GM21529 (cell line): ENCODE measurements around the gene RPA1.

Experiments
- ATAC-seq: cut with Tn5 transposase; IDR thresholded peaks from one replicate; pipeline ENCODE4 v1.9.1; 2021; ENCODE audit not compliant: unreplicated experiment

RPA1 gene

DNA sequence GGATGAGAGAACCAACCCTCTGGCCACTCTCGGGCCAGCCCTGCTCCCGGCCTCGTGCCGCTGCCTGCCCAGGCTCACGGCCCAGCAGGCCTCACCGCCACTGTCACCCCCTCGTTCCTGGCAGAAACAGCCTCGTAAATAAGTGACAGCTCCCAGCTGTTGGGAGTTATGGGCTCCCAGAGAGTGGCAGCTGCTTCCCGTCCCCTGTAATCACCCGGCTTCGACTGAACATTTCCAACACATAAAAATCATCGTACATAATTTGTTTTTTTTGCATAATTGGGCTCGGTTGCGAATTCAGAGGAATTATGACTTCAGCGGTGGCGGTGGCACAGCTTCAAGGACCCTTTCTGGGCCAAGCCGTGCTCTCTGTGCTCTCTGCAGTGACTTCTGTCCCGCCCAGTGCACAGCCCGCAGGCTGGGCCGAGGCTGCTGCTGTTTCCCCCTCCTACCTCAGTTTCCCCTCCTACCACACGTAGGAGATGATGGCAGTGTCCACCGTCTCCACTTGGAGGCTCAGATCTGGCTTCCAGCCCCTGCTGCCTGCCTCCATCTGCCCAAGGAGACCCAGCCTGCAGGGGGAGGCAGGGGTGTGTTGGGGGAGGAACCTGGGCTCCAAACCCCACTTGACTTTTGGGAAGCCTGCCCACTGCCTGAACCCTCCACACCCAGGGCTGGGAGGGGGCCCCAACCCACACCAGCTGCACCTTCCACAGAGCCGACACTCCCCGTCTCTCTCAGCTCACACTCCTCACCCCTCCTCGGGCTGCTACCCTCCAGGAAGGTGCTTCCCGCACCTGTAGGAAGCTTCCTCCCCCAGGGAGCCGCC lies 110.4 kb downstream of the RPA1 start:
- no peak for ATAC-seq

DNA sequence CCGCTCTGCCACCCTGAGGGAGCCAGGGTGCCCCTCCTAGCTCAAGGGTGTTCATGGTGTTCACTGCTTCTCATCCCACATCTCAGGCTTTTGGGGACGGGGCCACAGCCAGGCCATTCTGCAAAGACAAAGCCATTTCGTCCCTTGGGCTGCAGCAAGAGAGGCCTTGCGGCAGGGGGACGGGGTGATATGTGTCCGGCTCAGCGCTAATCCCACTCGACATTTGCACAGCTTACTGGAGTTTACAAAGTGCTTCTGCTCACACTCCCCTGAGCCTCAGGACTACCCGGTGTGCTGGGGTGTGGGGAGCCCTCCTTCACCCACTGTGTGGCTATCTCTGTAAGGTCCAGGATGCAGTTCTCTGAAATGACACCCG lies 111.0 kb downstream of the RPA1 start:
- ATAC-seq = no peak

DNA sequence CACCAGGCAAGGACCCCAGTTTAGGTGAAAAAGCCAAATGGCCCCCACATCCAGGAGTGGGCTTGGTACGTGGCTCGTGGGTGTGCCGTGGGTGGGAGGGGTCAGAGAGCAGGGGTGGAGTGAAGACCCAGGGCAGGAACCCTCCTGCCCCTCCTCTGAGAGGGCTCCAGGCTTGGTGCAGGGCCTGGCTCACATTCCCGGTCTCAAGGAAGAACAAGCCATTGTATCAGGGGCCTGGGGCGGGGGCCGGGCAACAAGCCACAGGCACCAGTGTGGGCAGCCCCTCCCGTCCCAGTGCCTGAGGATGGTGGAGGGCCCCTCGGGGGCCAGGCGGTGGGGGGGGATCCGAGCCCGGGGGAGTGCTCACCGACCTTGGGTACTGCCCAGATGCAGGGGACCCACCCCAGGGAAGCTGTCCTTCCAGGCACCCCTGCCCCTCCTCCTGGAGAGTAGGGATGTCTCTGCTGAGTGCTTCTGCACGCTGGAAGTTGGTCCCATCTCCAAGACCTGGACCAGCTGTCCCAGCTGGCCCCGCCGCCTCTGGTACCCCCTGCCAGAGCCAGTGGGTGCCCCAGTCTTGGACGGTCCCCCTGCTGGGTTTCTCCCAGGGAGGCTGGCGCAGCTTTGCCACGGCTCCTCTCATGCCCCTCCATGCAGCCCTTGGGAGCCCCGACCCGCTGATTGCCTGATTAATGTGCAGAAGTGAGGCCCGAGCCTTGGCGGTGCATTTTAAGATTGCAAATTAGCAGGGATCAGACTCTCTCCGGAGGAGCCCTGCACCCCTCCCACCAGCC lies 111.7 kb downstream of the RPA1 start:
- no peak for ATAC-seq

DNA sequence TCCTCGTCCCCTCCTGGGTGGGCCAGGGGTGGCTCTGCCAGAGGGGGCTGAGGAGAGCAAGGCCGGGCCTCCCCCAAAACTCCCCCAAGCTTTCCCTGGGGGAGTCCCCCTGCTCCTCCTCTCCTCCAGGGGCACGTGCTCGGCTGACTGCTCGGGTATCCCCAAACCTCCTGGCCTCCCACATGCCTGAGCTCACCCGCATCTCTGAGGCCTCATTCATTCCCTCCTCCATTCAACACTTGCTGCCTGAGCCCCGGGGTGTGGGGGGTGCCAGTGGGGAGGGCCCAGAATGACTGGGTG lies 112.2 kb downstream of the RPA1 start:
- no peak for ATAC-seq

DNA sequence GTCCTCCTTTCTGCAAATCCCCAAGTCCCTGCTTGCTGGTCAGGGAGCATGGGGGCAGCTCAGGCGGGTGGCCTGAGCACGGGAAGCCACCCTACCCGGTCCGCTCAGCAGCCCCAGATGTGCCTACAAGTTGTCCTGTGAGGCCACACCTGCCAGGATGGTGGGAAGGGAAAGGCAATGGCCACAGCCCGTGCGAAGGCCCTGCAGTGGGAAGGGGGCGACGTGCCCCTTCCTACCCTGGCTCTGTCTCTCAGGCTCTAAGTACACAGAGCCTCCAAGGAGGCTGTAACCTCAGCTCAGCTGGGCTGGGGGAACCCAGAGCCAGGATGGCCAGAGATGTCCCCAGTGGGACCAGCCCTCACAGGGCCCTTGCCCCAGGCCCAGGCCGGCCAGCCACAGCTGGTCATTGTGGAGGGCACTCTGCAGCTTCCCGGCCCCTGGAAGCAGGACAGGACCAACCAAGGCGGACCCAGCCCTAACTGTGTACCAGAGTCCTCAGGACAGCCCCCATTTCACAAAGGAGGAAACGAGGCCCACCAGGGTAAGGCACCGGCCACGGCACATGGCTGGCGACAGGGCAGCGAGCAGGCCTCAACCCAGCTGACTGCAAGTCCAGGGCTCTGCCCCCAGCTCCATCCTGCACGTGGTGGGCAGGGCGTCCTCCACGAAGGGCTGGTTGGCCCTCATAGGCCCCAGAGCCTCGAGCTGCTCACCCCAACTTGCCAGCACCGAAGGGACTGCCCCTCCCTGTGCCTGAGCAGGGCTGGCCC lies 113.0 kb downstream of the RPA1 start:
- ATAC-seq = no peak

DNA sequence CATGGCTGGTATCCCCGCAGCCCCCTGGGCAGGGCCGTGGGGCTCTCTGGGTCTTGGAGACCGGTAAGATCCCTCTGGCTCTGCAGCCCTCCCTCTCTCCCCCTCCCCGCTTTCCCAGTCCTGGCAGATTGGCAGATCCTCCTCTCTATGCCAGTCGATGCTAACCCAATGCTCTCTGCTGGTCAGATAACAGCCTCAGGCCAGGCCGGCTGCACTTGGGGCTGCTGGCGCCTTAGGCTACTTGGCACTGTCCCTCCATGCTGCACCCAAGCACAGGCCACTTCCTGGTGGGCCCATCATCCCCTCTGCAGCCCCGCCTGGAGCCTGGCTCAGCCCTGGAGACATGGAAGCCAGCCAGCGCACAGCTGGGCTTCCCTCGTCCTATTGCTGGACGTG lies 113.6 kb downstream of the RPA1 start:
- no peak for ATAC-seq

DNA sequence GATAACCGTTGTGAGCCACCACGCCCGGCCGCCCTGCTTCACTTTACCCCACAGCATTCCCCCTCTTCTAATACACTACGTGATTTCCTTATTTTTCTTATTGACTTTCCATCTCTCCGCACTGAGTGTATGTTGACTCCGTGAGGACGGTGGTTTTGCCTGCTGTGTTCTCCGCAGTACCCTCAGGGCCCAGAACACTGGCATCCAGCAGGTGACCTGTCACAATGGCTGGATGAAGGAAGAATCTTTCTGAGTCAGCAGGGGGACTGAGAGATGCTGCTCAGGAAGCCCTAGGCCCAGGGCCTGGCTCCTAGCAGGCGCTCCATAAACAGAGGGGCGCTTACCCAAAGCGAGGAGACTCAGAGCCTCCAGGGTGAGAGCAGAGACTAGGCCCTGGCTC lies 115.8 kb downstream of the RPA1 start:
- no peak for ATAC-seq

DNA sequence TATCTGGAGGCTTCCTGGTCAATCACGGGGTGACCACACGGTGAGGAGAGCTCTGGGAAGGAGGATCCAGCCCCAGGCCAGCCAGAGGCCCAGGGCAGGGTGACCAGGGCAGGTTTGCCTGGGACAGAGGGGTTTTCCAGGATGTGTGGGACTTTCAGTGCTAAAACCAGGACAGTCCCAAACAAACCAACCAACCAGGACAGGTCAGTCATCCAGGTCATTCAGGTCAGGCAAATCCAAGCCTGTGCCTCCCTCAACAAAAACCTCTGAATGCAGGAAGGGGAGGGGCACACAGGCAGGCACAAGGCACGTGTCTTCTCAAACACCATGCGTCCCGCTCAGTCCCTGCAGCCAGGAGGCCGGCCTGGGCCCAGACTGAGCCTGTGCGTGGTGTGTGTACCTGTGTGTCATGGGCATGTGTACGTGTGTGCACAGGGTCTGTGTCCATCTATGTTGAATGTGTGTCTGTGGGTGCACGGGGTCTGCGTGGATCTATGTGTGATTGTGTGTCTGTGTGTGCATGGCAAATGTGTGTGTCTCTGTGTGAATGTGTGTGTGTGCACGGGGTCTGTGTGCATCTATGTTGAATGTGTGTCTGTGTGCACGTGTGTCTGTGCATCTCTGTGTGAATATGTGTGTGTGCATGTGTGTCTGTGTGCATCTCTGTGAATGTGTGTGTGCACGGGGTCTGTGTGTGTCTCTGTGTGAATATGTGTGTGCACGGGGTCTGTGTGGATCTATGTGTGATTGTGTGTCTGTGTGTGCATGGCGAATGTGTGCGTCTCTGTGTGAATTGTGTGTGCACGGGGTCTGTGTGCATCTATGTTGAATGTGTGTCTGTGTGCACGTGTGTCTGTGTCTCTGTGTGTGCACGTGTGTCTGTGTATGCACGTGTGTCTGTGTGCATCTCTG lies 116.5 kb downstream of the RPA1 start:
- no peak for ATAC-seq

DNA sequence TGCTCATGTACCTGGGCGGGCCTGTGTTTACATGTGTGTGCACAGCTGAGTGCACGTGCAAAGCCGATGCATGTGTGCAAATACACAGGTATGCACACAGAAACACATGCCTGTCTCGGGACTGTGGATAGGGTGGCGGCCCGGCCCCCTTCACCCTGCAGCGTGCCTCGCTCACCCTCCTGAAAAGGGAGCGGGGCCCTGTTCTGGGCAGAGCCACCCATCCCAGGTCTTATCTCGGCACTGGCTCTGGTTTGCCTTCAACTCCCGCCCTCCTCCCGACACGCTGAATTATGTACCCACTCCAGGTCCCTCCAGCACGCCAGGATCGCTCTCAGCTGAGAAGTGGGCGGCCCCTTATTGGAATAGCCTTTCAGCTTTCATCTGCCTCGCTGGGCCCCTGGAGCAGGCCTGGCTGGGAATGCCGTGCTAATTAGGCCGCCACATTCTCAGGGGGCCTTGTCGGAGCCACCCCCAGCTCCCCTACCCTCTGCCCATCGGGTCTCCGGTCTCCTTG lies 117.5 kb downstream of the RPA1 start:
- no peak for ATAC-seq

DNA sequence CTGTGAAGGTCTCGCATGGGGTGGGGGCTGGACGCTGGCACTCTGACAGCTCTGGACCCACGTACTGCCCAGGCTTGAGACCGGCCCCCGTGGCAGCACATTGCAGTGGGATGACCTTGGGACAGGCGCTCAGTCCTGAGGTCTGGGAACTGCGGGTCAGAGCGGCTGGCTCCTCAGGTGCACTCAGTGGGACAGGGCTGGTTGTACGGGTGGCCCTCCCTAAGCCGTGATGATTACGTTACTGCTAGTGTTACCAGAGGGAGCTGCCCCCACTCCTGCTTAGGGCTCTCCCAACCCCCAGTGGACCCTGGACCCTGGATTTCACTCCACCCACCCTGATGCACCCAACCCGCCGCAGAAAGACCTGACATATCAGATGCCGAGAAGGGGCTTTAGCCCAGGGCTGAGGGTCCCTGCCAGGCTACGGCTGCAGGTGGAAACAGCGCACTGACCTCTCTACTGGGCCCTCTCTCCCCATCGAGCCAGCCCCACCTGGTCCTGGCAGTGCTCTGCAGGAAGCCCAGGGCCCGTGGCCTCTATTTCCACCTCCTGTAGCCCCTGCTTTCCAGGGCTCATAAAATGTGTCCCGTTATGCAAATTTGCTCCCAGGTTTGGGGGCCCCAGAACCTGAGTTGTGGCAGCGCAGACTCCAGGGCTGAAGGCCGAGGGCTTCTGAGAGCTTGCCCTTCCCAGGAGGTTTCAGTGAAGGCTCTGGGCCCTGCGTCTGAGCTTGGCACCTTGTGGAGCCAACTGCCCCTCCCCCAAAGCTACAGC lies 118.1 kb downstream of the RPA1 start:
- no peak for ATAC-seq

DNA sequence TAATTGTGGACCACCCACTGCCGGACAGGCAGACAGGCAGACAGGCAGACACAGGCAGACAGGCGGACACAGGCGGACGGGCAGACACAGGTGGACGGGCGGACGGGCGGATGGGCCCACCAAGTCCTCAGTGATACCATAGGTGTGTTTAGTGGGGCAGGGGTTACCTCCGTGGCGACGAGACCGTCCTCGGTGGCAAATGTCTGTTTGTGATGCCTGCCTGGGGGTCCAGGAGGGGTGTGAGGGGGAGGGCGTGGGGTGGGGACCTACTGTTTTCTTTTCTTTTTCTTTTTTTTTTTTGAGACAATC lies 118.7 kb downstream of the RPA1 start:
- ATAC-seq = no peak
